ENCODE data around the gene TMEM178A.
"Not testable (repeated sequence)": the region's sequence is repeated elsewhere in the genome, so short reads cannot be mapped to it uniquely, and the experiment has no call there.

Gene TMEM178A

DNA sequence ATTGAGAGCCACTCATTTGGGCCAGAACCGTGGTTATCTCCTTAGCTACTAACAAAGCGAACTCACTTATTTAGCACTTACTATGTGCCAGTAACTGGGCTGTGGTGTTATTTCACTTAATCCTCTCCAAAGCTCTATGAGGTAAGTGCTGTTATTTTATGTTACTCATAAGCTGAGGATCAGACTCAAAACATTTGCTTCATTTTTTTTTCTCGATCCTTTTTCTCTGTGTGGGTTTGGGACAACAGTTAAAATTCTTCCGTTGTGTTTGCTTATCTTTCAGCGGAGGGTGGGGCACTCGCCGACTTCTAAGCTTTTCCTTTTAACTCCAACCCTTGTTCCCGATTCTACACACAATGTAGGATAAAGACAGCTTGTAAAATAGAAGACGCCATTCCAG, 52.8 kb downstream of the TMEM178A start:
- DNase-seq, result no peak

DNA sequence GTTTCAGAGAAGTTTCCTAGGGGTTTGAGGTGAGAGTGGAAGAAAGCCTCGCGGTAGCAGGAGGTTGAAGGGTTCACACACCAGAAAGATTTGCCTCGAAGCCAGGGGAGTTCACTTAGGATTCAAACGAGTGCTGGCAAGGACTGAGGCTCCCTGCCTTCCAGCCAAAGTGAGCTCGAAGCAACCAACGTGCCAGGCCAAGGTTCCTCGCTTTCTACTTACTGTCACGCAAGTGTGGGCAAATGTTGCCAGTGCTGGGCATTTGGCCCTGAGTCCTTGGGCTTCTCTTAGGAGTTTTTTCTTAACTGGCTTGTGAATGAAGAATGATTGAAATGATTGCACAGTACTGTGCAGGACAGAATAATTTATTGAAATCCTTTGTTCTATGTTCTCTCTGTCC, 53.6 kb downstream of the TMEM178A start:
- no peak for DNase-seq

DNA sequence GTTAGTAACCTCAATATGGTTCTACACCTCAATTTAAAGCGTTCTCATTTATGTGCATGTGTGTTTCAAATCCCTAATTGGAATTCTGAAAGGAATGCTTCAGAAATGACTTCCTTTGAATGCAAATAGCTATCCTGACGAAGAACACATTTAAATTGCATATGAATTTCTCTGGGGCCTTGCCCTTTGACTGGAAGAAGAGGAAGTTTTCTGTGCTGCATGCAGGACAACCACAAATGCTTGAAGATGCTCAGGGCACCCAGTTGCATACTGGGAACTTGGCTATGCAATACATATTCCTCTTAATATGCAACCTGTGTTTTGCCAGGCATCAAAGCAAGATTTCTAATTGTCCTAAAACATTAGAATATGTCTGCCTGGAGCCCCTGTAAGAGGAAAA, 55.3 kb downstream of the TMEM178A start:
- no peak for DNase-seq

DNA sequence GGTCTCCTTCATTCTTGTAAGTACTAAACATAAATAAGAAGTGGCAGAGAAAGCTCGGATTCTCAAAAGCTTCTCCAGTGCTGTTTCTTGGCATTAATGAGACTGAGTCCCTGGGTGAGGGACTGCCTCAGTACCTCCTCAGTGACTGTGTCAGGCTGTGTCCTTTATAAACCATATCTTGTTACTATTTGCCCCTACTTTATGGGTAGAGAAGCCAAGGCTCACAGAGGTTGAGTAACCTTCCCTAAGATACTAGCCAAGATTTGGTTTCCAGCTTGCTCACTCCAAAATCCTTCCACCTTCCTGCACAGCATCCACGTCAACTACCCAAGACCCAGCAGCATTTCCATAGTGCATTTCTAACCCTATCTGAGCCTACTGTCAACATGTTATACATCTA, 57.8 kb downstream of the TMEM178A start:
- no peak for DNase-seq

DNA sequence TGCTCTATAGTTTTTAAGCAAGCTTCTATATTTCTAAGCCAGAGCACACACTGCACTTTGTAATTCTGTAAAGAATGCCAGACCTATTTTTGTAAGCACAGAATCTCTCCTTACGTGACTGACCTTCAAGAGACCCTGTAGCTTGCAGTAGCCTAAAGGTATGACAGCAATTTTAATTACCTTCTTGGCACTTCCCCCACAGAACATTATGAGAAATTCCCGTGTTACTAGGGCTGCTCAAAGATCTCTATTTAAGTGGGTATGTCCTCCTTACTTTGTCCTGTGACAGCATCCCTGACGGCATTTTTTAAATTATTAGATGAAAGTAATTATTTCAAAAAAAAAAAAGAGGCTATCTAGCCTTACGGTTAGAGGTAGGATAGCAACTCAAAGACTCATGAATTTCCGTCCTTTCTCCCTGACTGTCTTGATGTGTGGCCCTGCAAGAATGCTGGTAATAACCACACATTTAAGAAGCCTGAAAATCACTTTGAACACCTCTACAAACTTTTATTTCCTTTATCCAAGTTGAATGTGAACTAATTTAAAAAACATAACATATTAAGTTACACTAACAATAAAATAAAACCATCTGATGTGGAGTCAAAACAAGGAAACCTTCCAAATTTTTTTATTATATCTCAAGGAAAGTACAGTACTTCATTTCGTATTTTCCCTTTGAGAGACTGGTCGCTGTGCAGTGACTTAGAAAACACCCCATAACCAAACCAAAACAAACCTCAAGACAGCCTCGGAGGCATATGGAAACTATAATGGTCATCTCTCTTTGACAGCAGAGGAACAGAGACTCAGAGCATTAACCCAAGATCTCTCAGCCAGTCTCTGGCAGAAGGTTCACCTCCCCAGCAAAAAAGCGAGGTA, 58.5 kb downstream of the TMEM178A start:
- DNase-seq, result no peak

DNA sequence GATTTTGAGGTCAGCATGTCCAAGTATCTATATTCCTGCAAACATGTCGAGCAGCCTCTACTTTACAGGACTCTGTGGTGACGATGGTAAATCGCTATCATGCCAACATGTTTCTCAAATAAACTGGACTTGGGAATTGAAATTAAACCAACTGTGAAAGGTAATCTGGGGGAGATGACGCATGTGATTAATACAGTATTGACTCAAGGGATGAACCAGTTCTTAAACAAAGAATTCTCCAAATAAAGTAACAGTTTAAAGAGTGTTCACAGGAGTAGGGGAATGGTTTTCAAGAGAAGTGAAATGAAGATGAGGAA, 59.1 kb downstream of the TMEM178A start:
- no peak for DNase-seq

DNA sequence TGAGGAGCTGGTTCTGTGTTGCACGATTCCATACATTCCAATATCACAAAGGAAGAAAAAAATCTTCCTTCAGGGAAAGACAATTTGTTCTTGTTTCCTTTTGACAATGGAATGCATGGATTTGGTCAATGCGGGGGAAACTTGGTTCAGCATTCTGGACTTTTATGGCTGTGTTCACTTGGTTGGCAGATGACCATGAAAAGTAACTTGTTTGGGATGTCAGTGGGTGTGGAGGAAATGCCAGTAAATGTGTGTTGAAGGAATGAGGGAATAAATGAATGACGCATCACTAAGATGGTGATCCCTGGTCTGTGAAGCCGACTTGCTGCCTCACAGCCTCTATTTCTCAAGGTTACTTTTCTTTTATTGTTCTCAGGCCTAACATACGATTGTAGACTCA, 59.7 kb downstream of the TMEM178A start:
- no peak for DNase-seq

DNA sequence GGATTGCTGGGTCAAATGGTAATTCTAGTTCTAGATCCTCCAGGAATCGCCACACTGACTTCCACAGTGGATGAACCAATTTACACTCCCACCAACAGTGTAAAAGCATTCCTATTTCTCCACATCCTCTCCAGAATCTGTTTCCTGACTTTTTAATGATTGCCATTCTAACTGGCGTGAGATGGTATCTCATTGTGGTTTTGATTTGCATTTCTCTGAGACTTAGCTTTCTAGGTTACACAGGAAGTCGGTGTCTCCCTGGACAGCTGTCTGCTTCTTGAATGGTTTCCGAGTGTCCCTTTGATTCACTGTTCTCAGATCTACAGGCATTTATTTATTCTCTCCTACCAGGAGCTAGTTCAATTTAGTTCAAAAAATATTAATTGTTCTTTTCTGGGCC, 62.4 kb downstream of the TMEM178A start:
- DNase-seq, result not testable (repeated sequence)

DNA sequence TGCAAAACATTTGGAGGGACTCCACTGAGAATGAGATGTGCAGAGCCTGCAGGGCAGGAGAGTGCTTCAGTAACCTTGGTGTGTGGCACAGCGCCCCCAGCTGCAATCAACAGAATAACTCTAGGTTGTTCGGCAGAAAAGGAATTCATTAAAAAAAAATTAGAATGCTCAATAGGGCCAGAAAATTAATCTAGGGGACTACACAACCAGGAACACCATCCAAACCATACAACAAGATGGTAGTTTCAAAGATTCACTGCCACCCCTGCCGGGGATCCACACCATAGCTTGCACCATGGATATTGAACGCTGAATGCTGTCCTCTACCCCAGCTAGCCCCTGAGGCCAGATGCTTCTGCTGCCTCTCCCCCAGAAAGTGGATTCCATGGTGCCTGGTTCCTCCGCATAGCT, 63.2 kb downstream of the TMEM178A start:
- DNase-seq, result no peak

DNA sequence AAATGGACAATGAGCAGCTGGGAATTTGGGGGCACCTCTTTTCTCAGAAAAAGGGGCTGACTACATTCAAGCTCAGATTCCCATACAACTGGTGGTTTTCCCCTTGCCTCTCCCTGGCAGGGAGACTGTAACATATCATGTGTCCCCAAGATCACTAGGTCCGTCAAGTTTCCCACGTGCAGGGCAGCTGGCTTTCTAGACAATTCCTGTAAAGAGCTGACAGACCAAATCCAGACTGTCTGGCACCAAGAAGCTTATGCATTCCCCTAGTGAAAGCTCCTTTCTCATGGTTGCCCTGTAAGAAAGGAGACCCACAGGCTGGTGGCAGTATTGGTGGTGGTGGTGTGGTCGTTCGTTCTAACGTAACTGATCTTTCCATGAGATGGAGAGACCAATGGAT, 64.6 kb downstream of the TMEM178A start:
- no peak for DNase-seq

DNA sequence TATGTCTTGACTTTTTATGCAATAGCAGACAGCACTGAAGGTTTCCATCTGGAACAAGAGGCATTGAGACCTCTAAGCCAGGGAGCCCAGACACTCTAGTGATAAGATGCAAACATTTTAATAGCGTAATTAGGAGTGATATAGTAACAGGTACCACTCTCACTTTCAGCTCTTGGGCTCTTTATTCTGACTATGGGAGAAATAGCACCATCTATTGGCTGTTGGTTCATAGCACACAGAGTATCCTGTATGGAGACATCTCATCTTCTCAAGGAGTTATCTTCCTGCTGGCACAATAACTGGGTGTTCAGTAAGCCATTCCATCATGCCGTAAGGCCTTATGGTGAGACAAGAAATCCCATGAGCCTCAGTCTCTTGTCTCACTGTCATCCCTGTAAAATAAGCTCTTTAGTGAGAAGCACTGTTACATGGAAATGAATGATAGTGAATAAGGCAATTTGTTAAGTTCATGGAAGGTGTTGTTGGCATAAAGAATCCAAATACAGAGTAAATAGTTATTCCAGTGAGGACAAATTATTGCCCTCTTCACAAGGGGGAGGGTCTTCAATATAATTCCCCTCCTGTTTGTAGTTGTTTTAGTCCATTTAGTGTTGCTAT, 65.1 kb downstream of the TMEM178A start:
- DNase-seq, result peak; percentile 4

DNA sequence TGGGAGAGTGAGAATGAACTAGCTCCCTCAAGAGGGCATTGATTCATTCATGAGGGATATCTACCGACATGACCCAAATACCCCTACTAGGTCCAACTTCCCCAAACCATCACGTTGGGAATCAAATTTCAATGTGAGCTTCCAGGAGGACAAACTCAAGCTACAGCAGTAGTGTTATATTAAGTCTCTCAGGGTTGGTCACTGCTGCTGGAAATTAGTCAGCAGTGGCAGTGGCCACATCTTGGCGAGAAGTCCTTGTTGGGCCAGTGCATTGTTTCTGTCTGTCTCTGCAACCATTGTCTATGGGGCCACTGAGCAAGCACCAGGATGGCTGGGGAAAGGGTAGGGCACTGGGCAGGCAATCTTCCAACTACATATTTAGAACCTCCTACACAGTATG, 65.8 kb downstream of the TMEM178A start:
- DNase-seq, result no peak

DNA sequence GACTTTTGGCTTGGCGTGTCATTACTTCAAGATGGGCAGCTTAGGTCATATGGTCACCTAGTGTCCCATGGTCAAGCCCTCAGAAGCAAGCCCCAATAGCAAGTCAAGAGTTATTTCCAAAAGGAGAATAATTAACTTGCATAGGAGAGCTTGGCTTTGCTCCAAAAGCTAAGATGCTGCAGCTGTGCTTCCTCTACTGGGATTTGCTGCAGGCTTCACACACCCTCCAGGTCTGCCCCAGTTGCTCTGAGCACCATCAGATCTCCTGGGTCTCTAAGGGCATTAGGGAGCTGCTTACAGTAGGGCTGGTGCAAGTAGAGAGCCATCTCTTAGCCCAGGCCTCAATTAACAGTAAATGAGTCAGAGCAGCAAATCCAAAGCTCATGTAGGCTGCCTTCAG, 66.8 kb downstream of the TMEM178A start:
- DNase-seq, result no peak

DNA sequence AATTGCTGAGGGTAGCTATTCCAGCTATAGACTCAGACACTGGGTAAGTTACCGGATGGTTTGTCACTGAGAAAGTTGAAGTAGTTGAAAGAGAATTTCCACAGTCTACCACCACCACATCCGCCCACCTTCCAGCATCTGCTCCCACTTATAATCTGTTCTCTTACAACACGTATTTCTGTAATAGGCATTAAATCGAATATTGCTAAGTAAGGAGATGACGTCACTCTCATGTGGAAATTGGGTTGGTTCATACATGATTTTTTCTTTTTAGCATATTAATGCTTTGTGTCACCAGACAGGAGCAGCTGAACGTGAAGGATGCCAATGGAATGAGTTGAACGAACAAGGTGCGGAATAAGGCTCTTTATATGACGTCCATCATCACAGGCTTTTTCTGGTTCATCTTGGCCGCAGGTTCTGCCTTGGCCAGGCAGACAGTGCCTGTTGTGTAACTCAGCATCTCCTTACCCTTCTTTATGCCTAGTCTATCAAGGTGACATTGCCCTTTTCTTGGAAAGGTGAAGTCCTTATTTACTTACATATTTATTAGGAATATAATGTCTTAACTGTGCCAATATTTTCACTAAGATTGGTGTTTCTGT, 67.5 kb downstream of the TMEM178A start:
- no peak for DNase-seq

DNA sequence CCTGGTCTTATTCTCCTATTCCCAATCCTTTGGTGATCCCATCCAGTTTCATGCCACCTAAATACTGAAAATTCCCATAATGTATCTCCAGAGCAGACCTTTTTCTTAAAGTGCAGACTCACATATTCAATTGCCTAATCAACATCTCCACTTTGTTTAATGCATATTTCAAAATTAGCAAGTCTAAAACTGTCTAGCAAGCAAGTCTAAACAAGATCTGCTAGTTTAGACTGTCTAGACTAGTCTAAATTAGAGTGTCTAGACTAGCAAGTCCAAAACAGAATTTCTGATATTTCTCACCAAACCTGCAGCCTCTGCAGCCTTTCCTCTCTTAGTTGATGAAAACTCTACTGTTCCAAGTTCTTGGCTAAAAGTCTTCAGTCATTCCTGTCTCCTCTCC, 68.7 kb downstream of the TMEM178A start:
- DNase-seq, result no peak

DNA sequence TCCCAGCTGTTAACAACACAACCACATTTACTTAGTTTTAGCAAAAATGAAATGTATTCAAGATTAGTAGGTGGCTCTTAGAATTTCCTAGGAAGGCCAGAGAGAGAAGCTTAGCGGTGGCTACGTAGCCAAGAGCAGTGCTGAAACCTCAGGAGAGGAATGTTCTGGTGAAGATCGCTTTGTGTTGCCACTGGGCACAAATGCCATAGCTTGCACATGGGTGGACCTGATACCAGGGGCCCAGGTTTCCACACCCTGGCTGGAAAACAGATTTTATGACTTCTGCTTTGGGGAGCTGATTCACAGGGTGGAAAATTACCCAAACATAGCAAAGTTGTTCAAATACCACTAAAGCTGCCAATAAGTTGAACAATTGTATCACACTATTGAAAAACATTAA, 69.9 kb downstream of the TMEM178A start:
- DNase-seq, result no peak

DNA sequence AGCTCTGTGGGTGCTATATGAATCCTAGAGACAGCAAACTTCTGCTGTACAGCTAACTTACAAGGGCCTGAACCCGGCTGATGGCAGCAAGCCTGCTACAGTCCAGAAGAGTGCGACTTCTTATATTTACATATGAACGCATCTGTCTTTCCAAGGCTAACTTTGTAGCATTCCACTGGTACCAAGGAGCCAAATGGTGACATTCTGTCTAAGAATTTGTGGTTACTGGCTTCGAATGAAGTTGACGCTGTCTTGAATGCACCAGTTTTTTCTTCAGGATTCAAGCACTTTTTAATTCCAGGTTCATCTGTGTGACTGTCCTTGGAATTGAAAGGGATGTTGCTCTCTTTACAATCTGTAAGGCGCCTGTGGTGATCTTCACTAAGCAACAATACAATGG, 70.9 kb downstream of the TMEM178A start:
- no peak for DNase-seq

DNA sequence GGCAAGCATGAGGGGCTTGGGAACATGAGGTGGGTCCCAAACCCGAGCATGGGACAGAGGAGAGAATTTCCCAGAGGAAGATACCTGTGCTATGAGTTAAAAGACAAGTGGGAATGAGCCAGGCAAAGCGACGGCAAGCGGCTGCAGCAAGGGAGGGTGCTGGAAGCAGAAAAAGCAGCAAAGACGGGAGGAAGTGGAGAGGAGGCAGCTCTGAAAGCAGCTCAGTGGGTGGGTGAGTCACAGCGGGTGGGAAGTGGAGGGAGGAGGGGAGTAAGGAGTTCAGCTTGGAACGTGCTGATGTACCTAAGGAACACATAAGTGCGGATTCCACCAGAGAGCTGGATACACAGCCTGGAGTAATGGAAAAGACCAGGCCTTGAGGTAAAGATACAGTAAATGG, 71.9 kb downstream of the TMEM178A start:
- no peak for DNase-seq

DNA sequence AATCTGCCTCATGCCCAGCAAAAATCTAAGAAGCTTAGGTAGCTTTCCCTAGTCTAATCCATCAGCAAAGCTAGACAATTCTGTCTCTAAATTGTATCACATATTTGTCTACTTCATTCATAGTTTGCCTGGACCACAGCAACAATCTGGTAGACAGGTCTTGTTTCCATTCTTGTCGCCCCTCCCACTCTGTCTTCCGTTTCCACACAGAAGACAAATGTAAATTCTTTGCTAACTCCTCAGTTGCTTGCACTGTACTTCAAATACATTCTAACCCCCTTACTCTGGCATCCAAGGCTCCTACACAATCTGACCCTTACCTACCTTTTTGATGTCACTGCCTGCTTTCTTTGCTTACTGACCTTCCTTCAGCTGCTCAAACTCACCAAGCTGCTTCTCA, 73.2 kb downstream of the TMEM178A start:
- no peak for DNase-seq

DNA sequence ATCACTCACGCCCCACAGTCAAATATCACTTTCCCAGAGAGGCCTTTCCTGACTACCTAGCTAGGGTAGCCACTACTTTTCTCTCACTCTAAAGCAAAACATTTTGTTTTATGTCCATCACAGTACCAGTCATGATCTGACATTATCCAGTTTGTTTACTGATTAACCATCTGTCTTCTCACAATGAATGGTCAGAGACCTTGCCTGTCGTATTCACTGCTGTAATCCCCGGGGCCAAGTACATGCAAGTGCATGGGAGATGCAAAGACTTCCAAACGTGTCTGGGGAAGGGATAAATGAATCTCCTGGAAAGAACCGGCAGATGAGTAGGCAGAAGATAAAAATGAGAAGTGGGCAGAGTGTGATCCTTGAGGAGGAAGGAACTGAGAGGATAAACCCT, 73.7 kb downstream of the TMEM178A start:
- no peak for DNase-seq

DNA sequence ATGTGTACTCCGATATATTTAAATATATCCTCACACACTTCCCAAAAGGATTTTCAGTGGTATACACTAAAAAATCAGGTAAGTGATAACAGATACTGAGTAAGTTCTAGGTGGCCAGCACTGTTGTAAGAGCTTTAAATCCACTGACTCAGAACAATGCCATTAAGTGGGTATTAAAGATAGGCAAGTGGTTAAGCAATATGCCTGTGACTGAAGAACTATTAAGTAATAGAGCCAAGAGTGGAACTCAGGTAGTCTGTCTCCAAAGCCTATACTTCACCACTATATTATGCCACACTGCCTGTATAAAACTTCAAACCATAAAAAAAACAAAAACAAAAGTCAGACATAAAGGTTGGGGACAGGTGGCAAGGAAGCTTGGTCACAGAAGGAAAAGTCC, 76.2 kb downstream of the TMEM178A start:
- DNase-seq, result no peak

DNA sequence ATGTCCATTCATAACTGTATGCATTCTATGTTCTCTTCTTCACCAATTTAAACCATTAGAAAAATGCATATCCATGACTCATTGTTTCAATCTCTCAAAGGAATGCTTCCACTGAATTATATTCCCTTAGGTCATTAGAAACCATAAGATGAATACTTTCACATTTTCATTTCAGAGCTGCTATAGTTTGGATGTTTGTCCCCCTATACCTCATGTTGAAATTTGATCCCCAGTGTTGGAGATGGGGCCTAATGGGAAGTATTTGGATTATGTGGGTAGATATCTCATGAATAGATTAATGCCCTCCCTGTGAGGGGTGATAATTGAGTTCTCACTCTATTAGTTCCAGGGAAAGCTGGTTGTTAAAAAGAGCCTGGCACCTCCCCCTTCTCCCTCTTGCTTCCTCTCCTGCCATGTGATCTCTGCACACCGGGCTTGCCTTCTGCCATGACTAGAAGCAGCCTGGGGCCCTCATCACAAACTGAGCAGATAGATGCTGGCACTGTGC, 77.6 kb downstream of the TMEM178A start:
- no peak for DNase-seq

DNA sequence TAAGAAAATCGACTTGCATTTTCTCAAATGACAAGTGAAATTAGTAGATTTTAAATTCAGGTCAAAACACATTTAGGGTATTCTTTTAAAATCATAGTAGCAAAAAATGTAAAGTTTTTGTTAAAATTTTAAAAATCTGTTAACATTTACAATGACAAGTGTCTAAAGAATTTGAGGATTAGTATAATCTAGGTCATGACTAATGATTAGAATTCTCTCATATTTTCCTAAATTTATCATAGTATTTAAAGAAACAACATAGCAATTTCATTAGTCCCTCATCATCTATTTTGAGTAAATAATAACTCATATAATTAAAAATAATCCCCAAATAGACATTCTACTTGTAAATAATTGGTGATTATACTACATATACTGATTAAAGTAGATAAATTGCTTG, 89.7 kb downstream of the TMEM178A start:
- no peak for DNase-seq

DNA sequence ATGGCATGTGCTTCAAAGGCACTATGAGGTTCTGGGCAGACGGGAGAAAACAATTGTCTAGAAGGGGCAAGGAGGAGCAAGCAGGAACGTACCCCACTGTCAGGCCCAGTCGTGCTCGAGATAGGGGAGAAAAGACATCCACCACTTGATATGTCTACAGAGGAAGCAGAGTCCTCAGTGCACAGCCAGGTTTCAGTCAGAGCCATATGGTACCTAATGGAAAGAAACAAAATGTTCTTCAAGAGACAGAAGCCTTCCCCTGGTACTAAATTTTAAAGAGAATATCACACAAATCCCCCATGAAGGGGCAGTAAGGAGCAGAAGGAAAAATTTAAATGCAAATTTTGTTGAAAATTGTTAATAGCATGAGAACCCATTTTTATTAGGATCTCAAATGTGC, 91.4 kb downstream of the TMEM178A start:
- no peak for DNase-seq
